ENCODE results near the gene KAT7.
"Not testable (repeated sequence)": the region's sequence is repeated elsewhere in the genome, so short reads cannot be mapped to it uniquely, and the experiment has no call there.

KAT7 gene

GRCh38 chr17:49798182-49798581 lies 9.7 kb downstream of the KAT7 start:
- in situ Hi-C loops (cut with HindIII; ENCODE audit: low sequenced_read_pairs), result no loop called here

DNA sequence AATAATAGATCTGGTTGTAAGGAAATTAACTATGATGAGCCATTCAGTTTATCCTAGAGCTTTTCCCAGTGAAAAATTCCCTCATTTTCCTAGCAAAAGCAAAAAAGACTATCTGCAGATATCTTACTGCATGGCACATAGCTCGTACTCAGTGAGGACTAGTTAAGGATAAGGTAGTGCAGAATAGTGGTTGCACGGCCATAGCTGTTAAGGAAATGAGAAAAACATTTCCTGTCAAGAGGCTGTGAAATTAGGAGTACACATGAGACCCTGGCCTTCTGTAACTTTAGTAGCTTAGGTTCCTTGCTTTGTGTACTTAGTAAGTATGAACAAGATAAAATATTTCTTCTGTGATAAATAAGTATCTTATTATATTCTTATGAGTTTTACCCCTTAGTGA lies 10.3 kb downstream of the KAT7 start:
- in situ Hi-C loops (cut with HindIII; ENCODE audit: low sequenced_read_pairs), result no loop called here

- in situ Hi-C loops (cut with HindIII; ENCODE audit: low sequenced_read_pairs), result no loop called here
Measured at GRCh38 chr17:49809056-49809455, 20.6 kb downstream of the KAT7 start.

DNA sequence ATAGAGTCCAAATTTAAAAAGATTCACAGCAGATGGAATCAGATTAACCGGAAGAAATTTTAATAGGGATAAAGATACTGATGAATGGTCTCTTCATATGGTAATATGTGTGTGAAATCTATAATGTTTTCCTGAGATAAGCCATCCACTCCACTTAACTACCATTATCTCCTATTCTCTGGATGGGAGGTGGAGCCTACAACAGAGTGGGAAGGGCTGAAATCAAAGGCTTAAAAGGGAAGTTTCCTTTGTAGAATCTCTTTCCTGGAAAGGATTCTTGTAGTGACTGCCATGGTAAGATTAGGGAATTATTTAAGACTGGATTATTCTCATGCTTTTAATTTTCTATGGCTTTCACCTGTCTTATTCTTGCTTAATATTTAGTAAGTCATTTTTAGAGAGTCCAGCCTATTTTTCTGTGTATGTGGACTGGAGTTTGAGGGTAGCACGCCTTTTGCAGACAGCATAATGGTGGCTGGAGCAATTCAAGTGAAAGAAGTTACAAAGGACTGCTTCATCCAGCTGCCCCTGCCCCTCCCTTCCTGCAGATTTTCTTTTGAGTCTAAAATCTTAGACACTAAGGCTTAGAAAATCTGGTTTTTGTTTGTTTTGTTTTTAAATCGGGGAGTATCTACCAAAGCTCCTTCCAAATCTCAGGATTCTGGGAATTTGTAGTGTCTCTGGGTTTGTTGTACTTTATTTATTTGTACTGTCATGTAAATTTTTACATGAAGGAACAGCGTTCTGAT lies 26.5 kb downstream of the KAT7 start:
- in situ Hi-C loops (cut with HindIII; ENCODE audit: low sequenced_read_pairs), result no loop called here

GRCh38 chr17:49815761-49816281 lies 27.3 kb downstream of the KAT7 start:
- in situ Hi-C loops (cut with HindIII; ENCODE audit: low sequenced_read_pairs), result no loop called here

DNA sequence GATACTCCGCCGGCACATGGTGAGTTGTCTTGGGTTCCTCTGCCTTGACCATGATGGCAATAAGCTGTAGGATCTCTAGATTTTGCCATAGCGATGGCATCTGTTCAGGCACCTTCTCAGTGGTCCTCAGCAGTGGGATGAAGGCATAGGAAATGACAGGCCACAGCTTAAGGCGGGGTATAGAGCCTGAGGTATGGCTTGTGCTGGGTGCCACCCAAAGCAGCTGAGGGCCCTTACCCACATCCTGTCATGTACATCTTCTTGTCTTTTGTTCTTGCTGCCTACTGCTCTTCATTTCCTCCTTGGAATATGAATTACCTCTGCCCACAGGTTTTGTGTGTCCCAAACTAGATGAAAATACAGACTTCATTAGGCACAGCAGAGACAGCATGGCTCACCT lies 29.5 kb downstream of the KAT7 start:
- in situ Hi-C loops (cut with HindIII; ENCODE audit: low sequenced_read_pairs), result no loop called here

- in situ Hi-C loops (cut with HindIII; ENCODE audit: low sequenced_read_pairs), result no loop called here
Measured at GRCh38 chr17:49819138-49819537, 30.7 kb downstream of the KAT7 start.

GRCh38 chr17:49819651-49820050 lies 31.2 kb downstream of the KAT7 start:
- in situ Hi-C loops (cut with HindIII; ENCODE audit: low sequenced_read_pairs), result no loop called here

DNA sequence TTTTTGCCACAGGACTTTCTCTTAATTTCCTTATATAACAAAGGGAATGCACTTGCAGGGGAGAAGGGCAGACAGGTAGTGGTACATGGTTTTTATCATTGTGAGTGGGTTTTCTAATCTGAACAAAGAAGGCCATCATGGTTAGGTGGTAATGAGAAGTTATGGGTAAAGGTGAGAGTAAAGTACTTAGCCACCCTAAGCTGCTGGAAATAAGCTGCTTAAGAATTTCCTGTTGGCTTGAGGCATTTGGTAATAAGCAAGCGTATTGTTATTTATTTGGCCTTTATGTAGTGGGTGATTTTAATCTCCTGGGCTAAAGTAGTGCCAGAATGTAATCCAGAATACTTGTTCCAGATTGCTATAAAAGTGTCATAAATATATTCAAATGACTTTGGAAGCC lies 32.3 kb downstream of the KAT7 start:
- in situ Hi-C loops (cut with HindIII; ENCODE audit: low sequenced_read_pairs), result no loop called here

DNA sequence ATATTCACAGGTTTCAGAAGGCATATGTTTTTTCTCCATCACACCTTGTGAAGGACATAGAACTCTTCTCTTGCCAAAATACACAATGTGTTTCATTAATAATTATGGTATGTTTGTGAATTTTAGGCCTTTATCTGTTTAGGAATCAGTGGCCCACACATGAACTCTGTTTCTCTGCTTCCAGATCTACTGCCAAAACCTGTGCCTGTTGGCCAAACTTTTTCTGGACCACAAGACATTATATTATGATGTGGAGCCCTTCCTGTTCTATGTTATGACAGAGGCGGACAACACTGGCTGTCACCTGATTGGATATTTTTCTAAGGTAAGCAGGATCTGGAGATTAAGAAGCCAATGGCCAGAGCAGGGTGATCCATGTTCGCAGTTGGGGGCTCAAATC lies 33.0 kb downstream of the KAT7 start:
- in situ Hi-C loops (cut with HindIII; ENCODE audit: low sequenced_read_pairs), result no loop called here

DNA sequence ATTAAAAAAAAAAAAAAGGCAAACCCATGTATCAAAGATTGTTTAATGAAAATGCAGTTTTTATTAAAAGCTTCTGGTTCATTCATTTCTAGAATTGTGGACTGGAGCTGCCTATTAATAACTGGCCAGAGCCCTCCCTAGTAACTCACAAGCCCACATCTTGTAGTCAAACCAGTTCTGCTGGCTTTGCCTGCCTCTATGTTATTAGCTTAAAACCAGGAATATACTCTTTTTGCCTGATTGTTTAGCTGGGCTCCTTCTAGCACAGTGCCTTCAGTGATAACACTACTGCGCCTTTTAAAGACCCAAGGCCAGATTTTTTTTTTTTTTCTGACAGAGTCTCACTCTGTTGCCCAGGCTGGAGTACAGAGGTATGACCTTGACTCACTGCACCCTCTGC lies 33.4 kb downstream of the KAT7 start:
- in situ Hi-C loops (cut with HindIII; ENCODE audit: low sequenced_read_pairs), result no loop called here

- in situ Hi-C loops (cut with HindIII; ENCODE audit: low sequenced_read_pairs), result no loop called here
Measured at GRCh38 chr17:49822829-49823228, 34.3 kb downstream of the KAT7 start.

DNA sequence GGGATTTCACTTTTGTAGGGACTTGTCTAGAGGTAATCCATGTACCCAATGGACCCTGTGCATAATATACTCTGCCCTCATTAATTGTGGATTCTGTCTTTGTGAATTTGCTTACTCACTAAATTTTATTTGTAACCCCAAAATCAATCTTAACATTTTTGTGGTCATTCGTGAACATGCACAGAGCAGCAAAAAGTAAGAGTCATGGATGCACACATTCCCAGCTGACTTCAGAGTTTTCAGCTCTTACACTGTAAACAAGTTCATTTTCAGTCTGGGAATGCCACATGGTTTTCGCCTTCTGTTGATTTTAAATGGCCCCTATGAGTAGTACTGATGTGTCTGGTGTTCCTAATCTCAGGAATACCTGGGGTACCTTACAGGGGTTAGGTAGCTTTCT lies 35.1 kb downstream of the KAT7 start:
- in situ Hi-C loops (cut with HindIII; ENCODE audit: low sequenced_read_pairs), result no loop called here

DNA sequence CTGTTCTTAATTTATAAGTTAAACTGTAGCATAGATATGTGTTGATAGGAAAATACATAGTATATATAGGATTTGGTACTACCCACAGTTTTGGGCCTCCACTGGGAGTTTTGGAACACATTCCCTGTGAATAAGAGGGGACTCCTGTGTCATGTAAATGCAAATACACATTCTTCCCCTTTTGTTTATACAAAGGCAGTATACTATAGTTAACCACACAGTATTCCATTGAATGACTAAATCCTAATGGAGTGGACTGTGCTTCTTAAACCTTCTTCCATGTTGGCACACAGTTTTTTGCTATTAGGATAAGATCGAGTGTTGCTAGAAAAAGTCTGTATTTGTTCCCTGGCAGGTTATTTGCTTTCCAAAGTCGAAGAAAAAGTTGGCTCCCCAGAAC lies 37.2 kb downstream of the KAT7 start:
- in situ Hi-C loops (cut with HindIII; ENCODE audit: low sequenced_read_pairs), result no loop called here

DNA sequence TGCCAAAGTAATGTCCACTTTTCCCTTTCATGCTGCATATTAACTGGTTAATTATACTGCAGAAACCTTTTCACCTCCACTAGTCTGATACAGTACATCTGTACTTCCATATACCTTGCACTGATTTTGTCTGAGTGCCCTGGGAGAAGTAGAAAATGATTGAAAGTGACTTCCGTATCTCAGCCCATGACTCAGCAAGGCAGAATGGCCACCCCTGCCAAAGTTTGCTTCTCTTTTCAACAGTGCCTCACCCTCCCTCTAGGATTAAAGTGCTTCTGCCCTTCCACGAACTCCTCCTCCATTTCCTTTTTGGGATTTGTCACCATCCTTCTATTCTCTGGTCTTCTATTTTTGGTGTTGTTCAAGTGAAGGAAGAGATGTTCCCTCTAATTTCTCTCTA lies 39.8 kb downstream of the KAT7 start:
- in situ Hi-C loops (cut with HindIII; ENCODE audit: low sequenced_read_pairs), result not testable (repeated sequence)

DNA sequence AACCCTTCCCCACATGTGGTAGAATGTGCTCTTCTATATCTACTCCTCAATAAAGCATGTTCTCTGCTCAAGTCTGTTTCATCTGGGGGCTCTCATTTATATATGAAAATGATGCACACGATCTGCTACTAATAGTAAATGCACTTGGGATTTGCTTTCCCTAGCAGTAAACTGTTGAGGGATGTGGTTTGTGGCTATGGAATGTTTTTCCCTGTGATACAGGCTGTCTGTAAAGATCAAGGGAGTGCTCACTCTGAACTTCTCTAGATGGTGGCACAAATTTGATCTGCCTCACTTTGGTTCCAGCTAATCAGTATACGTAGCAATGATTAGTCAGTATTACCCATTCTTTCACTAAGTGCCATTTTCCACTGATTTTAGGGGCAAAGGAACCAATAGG lies 40.5 kb downstream of the KAT7 start:
- in situ Hi-C loops (cut with HindIII; ENCODE audit: low sequenced_read_pairs), result no loop called here

DNA sequence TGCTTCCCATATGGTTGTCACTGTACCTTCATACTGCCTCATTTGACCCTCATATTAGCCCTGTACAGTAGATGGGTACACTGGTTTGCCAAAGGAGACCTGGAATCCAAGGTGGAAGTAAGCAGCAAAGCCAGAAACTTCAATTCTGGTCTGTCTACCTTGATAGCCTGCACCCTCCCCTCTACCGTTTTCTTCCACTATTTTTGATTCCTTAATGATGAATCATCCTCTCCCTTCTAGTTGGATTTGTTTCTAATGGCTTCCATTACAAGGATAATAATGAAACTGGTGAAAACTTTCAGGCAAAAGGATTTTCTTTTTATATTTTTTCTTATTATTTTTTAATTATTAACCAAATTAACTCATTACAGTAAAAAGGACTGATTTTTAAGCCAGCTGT lies 42.1 kb downstream of the KAT7 start:
- in situ Hi-C loops (cut with HindIII; ENCODE audit: low sequenced_read_pairs), result no loop called here

DNA sequence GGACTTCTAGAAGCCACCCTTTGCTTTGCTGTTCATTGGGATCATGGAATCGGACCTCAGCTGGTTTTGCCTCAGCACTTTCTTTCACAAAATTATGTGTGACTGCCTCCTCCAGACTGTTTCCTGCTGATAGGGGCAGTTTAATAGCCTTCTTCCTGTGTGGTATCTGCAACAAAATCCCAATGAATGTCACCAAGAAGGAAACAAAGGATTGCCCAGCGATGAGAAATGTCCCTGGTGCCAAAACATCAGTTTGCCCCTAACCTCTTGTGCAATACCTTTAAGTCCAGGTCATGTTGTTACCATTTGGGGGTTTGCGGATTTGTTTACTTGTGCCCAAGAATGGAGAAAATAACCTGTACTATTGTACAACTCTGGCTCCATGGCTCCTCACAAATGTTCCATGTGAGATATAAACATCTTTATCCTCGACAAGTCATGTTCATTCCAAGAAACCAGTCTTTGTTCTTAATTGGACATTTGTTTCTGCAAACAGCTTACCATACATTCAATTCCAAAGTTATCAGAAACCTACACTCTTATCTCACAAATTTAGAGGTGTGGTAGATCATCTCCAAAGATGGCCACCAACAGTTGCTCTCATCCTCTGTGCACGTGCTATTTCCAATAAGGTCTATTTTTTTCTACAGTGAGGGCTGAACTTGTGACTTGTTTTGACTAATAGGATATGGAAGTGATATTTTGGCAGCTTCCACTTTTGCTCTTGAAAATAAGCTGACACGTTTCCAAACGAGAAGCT lies 44.5 kb downstream of the KAT7 start:
- in situ Hi-C loops (cut with HindIII; ENCODE audit: low sequenced_read_pairs), result no loop called here

DNA sequence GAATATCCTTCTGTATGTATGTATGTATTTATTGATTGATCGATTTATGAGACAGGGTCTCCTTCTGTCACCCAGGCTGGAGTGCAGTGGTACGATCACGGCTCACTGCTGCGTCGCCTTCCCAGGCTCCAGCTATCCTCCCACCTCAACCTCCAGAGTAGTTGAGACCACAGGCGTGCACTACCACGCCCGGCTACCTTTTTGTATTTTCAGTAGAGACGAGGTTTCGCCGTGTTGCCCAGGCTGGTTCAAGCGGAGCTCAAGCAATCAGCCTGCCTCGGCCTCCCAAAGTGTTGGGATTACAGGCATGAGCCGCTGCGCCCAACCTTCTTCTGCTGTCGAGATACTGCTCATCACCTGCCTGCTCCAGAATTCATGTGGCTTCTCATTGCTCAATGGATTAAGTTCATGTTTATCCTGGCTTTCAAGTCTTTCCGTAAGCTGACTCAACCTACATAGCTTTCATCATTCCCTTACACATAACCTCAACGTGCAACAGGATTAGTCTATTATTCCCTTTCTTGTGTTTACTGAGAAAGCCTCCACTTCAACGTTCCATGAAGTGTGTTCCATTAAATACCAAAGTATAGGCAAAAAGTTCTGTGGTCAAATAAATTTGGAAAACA lies 45.8 kb downstream of the KAT7 start:
- in situ Hi-C loops (cut with HindIII; ENCODE audit: low sequenced_read_pairs), result no loop called here

DNA sequence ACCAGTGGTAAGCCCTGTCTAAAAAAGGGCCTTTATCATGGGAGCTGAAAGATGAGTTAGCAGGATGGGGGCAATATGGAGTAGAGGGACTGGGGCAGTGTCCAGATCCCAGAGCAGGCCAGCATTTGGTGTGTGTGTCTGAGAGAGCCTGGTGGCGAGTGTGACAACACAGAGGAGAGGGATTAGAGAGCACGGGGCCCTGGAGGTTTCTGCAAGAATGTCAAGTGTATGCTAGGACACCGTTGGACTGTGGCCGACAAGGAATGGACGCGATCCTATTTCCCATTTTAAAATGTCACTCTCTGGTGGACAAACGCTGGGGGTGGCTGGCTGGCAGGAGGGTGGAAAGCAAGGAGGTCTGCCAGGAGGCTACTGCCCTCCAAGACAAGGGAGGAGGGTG lies 47.0 kb downstream of the KAT7 start:
- in situ Hi-C loops (cut with HindIII; ENCODE audit: low sequenced_read_pairs), result no loop called here

- in situ Hi-C loops (cut with HindIII; ENCODE audit: low sequenced_read_pairs), result no loop called here
Measured at GRCh38 chr17:49836111-49837030, 47.9 kb downstream of the KAT7 start.
